Brain microvascular endothelial cell (primary cell): ENCODE data around the gene POLE.

Experiments used
- DNase-seq: peaks from one replicate; pipeline ENCODE4 v3.0.0-alpha.2; 2020
- H3K27ac ChIP-seq: fragments of 250-450 bp; sonication (Bioruptor Pico); 2 replicates; pipeline ENCODE4 v1.5.1; 2020; ENCODE audit warnings: mild to moderate bottlenecking, moderate library complexity
- H3K27me3 ChIP-seq: fragments of 250-450 bp; sonication (Bioruptor Pico); replicated peaks from 2 replicates; pipeline ENCODE4 v1.5.1; 2020; ENCODE audit warnings: mild to moderate bottlenecking
- H3K36me3 ChIP-seq: fragments of 250-450 bp; sonication (Bioruptor Pico); replicated peaks from 2 replicates; pipeline ENCODE4 v1.5.1; 2020; ENCODE audit warnings: mild to moderate bottlenecking
- H3K4me3 ChIP-seq: 2 replicates; pipeline ENCODE4 v1.5.1; 2011; ENCODE audit warnings: low read depth, mild to moderate bottlenecking, control low read depth, low read length, moderate library complexity
- CTCF ChIP-seq: IDR thresholded peaks from 2 replicates; pipeline ENCODE4 v1.5.1; 2011; ENCODE audit warnings: low read depth, mild to moderate bottlenecking, moderate library complexity, low read length, control low read depth, inconsistent platforms; ENCODE audit errors: missing control alignments
- in situ Hi-C: cut with HindIII; loops from 2 replicates; pipeline ENCODE4 v1.10.0; 2017; ENCODE audit warnings: low sequenced_read_pairs, low pct_ligation_motif_present

Gene POLE

DNA sequence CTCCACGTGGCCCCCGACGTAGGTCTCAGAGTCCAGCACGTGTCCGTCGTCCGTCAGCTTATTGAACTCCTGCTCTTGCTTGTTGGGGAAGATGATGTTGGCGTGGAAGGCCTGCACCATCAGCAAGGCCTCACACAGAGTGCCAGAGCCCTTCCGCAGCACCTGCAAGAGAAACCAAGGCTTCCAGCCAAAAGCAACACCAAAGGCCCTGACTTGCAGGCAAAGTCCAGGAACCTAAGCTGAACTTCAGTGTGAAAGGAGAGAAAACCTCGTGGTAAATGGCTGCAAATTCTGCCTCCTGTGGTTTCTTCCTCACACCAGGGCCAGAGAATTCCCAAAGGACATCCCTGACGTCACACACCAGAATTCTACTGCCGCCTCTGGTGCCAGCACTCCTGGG, 14.5 kb downstream of the POLE start:
- in situ Hi-C loops: no loop called here
- Histone ChIP-seq H3K4me3 (no peak overlapping the region), H3K27me3 (no peaks in the 10 kb centered on the region), H3K27ac (no peak overlapping the region), H3K36me3 (peaks cover 8% of the 10 kb centered on the region)
- DNase-seq: no peak
- no peak for TF ChIP-seq CTCF

DNA sequence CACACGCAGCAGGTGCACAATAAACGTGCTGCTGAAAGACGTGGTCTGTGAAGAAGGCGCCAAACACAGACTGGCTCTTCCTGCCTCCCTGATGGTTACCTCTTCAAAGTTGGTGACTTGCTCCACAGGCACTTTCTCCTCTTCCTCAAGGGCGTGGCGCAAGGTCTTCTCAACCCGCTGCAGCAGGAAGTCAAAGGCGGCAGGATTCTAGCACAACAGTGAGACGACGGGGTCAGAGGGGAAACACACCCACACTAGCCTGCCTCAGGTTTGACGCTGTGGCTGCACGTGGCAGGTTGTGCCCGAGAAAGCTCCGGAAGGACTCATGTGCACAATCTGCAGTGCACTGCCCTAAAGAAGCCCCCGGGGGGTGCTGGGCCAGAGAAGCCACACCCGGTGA, 15.0 kb downstream of the POLE start:
- H3K36me3 ChIP-seq: peaks cover 12% of the 10 kb centered on the region
- no peak overlapping the region for H3K27ac ChIP-seq
- TF ChIP-seq CTCF: no peak
- H3K4me3 ChIP-seq: no peak overlapping the region
- H3K27me3 ChIP-seq: no peaks in the 10 kb centered on the region
- no peak for DNase-seq
- in situ Hi-C loops: no loop called here

- TF ChIP-seq CTCF: no peak
- no peak for DNase-seq
- in situ Hi-C loops: no loop called here
- Histone ChIP-seq H3K27me3 (no peaks in the 10 kb centered on the region), H3K27ac (no peak overlapping the region), H3K4me3 (no peak overlapping the region), H3K36me3 (peaks cover 18% of the 10 kb centered on the region)
Measured at GRCh38 chr12:132669166-132669879, 17.8 kb downstream of the POLE start.

DNA sequence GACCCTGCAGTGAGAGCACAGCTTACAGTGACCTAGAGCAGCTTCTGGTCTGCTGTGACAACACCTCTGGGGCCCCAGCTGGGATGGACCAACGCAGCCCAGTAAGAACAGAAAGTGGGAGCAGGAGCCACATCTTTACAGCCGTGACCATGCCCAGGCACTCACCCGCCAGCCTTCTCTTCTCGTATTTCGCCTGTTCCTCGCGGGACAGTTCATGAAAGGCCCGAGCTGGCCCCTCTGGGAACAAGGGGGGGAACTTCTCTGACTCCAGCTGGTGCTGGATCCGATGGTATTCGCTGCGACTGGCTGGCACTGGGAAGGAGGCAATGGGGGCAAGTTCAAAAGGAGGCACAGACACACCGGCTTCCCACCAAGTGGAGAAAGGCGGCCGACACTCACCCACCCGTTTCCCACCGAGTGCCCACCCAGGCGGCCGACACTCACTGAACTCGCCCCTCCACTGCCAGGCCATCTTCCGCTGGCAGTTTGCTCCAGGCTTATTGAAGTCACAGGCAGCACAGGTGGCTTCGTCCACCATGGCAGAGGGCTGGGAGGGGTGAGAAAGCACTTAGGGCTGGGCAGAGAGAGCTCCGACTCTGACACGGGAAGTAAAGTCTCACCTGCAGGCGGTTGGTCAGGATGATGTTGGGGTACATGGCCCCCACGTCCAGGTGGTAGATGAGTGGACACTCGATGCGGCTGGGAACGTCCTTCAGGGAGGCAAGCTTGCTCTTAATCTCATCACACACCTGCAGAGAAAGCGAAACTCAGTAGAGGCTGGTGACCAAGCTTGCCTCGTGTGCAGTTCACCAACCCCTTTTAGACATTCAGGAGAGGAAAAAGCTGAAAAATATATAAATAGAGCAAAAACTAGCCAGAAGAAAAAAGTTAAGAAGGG, 18.7 kb downstream of the POLE start:
- peaks cover 22% of the 10 kb centered on the region for H3K36me3 ChIP-seq
- TF ChIP-seq CTCF: no peak

DNA sequence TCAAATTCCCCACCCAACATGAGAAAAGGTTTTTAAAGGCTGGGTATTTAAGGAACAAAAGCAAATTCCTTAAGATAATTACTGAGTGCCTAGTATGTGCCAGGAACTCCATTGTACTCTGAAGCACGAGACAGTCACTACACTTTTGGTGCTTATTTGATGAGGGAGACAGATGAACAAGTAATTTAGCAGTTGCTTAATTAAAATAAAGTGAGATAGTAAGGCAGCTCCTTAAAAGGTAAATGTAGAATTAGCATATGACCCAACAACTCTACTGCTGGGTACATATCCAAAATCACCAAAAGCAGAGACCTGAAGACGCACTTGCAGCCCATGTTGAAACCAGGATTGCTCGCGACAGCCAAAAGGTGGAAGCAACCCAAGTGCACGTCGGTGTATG, 21.3 kb downstream of the POLE start:
- Histone ChIP-seq H3K36me3 (peaks cover 29% of the 10 kb centered on the region), H3K27ac (no peak overlapping the region), H3K27me3 (no peaks in the 10 kb centered on the region), H3K4me3 (no peak overlapping the region)
- no peak for DNase-seq
- no peak for TF ChIP-seq CTCF
- in situ Hi-C loops: no loop called here

More for the DNA sequence above, 18.7 kb downstream of the POLE start:
- in situ Hi-C loops: no loop called here
- no peak for DNase-seq
- no peak overlapping the region for H3K27ac ChIP-seq
- no peaks in the 10 kb centered on the region for H3K27me3 ChIP-seq
- H3K4me3 ChIP-seq: no peak overlapping the region
